BLaER1 (cell line): ENCODE results near the gene AFG1L.

Experiments
- H3K27ac ChIP-seq: shearing (Covaris generic); formaldehyde crosslinking; 2 replicates; pipeline ENCODE4 v1.8.1; 2022
- H3K27me3 ChIP-seq: shearing (Covaris generic); formaldehyde crosslinking; 2 replicates; pipeline ENCODE4 v1.8.1; 2022
- H3K36me3 ChIP-seq: shearing (Covaris generic); formaldehyde crosslinking; 2 replicates; pipeline ENCODE4 v1.8.1; 2022
- H3K4me1 ChIP-seq: shearing (Covaris generic); formaldehyde crosslinking; 2 replicates; pipeline ENCODE4 v1.8.1; 2022
- H3K4me2 ChIP-seq: shearing (Covaris generic); formaldehyde crosslinking; 2 replicates; pipeline ENCODE4 v1.8.1; 2022
- H3K4me3 ChIP-seq: shearing (Covaris generic); formaldehyde crosslinking; 2 replicates; pipeline ENCODE4 v1.8.1; 2022
- H3K9ac ChIP-seq: shearing (Covaris generic); formaldehyde crosslinking; 2 replicates; pipeline ENCODE4 v1.8.1; 2022
- H3K9me3 ChIP-seq: shearing (Covaris generic); formaldehyde crosslinking; 2 replicates; pipeline ENCODE4 v1.8.1; 2022
- H4K20me1 ChIP-seq: shearing (Covaris generic); formaldehyde crosslinking; 2 replicates; pipeline ENCODE4 v1.8.1; 2022
- Cebpa-rat ChIP-seq: shearing (Covaris generic); IDR thresholded peaks from 2 replicates; pipeline ENCODE4 v1.8.1; 2022

AFG1L gene

DNA sequence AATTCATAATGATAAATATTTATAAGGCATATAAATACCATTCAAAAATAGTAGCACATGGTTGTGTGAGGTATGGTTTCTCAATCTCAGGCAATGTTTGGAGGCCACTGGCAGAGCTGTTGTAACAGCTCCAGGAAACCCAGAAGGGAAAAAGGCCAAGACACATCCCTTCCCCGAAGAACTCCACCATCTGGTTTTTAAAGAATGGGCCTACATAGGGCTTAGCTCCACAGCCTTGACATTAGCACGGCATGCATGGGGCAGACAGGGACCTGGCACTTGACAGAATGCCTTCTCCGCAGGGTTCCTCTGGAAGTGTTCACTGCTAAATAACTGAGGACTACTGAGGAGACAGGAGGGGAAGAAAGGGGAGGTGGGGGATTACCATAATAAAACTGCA lies 249.8 kb downstream of the AFG1L start:
- Histone ChIP-seq H3K36me3 (no peaks in the 10 kb centered on the region), H3K9me3 (no peaks in the 10 kb centered on the region), H3K4me1 (peaks cover 17% of the 10 kb centered on the region), H3K4me2 (no peak overlapping the region), H3K4me3 (no peak overlapping the region), H4K20me1 (no peaks in the 10 kb centered on the region), H3K27ac (no peak overlapping the region), H3K9ac (no peak overlapping the region), H3K27me3 (no peaks in the 10 kb centered on the region)
- TF ChIP-seq Cebpa-rat: no peak

DNA sequence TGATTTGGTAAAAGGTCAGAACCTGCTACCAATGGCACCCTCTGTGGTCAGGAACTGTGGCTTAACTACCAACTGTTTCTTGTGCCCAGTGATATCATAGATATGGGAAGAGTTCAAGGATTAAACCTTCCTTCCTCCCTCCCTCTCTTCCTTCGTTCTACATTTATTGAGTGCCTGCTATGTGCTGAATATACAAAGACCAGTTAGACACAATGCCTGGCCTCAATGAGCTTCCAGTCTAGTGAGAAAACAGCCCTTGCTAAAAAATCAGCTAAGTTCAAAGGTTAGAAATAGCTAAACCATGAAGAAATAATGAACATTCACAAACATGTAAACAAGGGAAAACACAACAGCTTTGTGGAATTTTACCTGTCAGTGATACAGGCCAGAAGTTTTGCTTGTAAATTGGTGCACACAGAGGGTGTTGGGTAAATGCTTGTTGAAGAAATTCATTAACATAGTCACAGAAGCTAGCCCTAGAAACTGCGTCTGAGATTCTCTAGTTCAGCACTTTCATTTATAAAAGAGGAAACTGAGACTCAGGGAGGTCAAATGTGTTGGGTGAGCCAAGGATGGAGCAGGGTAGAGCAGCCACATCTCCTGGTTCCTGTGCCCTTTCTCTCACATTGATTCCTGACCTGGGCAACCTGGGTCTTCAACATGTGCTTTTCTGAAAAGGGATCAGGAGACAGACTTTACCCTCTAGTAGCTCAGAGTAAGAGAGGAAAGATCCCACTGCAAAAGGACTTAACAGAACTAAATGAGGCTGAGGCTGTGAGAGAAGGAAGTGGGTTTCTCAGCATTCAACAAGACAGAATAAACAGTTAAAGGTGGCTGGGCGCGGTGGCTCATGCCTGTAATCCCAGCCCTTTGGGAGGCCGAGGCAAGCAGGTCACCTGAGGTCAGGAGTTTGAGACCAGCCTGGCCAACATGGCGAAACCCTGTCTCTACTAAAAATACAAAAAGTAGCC lies 251.5 kb downstream of the AFG1L start:
- Histone ChIP-seq H3K27me3 (no peaks in the 10 kb centered on the region), H3K27ac (no peak overlapping the region), H3K9me3 (no peaks in the 10 kb centered on the region), H3K4me3 (no peak overlapping the region), H3K9ac (no peak overlapping the region), H4K20me1 (no peaks in the 10 kb centered on the region), H3K36me3 (no peaks in the 10 kb centered on the region), H3K4me1 (peaks cover 17% of the 10 kb centered on the region), H3K4me2 (no peak overlapping the region)
- no peak for TF ChIP-seq Cebpa-rat

DNA sequence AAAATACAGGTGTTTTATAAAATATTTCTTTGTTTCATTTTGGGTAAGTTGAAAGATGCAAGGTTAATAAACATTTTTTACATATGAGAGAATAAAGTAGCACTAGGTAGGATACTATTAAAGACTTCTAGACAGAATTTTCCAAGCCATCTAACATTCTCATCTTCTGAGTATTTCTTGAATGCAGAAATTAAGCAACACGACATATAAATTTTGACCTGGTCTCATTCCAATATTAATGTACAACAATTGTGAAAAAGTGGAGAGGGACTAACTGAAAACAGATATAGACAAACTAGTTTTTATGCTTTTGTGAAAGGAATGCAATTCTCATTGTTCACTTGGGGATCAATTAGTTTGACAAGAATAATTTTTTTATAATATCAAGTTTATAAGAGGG lies 254.4 kb downstream of the AFG1L start:
- H3K36me3 ChIP-seq: no peaks in the 10 kb centered on the region
- H3K4me2 ChIP-seq: no peak overlapping the region
- H3K9me3 ChIP-seq: no peaks in the 10 kb centered on the region
- no peaks in the 10 kb centered on the region for H3K4me1 ChIP-seq
- no peak overlapping the region for H3K4me3 ChIP-seq
- TF ChIP-seq Cebpa-rat: no peak
- no peaks in the 10 kb centered on the region for H3K27me3 ChIP-seq
- no peak overlapping the region for H3K9ac ChIP-seq
- no peaks in the 10 kb centered on the region for H4K20me1 ChIP-seq
- H3K27ac ChIP-seq: no peak overlapping the region

DNA sequence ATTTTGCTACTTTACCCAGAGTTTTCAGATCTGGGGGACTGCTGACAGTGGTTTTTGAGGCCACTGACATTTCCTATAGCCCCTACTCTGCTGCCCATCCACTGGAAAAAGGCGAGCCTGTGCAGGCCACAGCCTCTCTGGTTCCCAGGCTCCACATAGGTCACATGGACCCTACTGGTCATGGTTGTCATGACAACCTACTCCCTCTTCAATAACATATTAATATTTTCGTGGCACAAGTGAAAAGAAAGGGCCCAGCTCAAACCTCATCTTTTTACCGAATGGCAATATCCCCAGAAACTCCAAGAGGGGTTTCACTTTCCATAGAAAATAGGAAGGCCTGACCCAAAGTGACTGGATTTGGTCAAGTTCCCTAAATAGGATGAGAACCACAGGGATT lies 254.9 kb downstream of the AFG1L start:
- Histone ChIP-seq H4K20me1 (no peaks in the 10 kb centered on the region), H3K9ac (no peak overlapping the region), H3K4me3 (no peak overlapping the region), H3K4me2 (no peak overlapping the region), H3K4me1 (no peaks in the 10 kb centered on the region), H3K27ac (no peak overlapping the region), H3K27me3 (no peaks in the 10 kb centered on the region), H3K36me3 (no peaks in the 10 kb centered on the region), H3K9me3 (no peaks in the 10 kb centered on the region)
- TF ChIP-seq Cebpa-rat: no peak

DNA sequence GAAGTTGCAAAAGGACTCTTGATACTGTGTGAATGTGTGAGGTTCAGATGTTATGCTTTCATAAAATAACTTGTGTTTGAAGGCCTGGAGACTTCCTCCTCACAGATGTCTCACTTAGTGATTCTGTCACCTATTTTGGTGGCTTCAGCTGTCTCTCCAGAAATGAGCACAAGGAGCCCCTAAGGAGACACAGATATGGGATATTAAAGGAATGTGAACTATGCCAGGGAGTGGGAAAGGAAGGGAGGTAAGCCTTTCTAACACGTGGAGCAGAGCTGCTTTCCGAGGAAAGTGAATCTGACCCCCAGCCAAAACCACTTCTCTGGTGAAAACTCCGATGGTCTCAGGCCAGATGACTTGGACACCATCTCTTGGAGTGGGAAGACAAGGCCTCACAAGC lies 255.4 kb downstream of the AFG1L start:
- Histone ChIP-seq H3K9ac (no peak overlapping the region), H3K27me3 (no peaks in the 10 kb centered on the region), H3K36me3 (no peaks in the 10 kb centered on the region), H4K20me1 (no peaks in the 10 kb centered on the region), H3K27ac (no peak overlapping the region), H3K9me3 (no peaks in the 10 kb centered on the region), H3K4me3 (no peak overlapping the region), H3K4me1 (no peaks in the 10 kb centered on the region), H3K4me2 (no peak overlapping the region)
- no peak for TF ChIP-seq Cebpa-rat

DNA sequence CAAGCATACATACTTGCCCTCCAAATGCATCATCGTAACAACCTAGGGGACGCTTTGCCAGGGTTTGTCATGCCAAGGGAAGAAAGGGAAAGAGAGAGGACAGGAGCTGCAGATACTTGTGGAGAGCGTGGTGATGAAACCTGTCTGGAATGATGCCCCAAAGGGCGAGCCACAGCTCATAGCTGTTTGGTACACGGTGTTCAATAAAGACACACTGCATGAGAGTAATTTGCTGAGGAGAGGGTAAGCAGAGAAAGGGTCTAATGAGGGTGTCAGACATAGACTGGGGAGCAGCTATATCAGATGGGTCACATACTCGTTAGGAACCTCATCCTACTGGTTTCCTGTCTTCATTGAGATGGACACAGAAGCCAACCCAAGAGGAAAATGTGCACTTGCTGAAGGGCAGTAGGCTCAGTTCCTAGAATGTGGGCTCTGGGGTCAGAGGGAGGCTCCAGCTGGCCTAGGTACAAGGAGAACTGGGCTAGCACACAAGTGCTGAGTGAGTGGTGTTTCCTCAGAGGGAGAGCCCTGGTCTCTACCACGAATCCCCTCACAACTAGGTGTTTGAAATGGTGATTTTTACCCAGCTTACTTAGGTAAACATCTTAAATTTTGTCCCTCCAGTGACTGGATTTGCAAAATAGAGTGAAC lies 260.7 kb downstream of the AFG1L start:
- no peak for TF ChIP-seq Cebpa-rat
- Histone ChIP-seq H3K36me3 (no peaks in the 10 kb centered on the region), H3K4me1 (peaks cover 10% of the 10 kb centered on the region), H4K20me1 (no peaks in the 10 kb centered on the region), H3K27ac (no peak overlapping the region), H3K9me3 (no peaks in the 10 kb centered on the region), H3K4me3 (no peak overlapping the region), H3K4me2 (no peak overlapping the region), H3K27me3 (no peaks in the 10 kb centered on the region), H3K9ac (no peak overlapping the region)

DNA sequence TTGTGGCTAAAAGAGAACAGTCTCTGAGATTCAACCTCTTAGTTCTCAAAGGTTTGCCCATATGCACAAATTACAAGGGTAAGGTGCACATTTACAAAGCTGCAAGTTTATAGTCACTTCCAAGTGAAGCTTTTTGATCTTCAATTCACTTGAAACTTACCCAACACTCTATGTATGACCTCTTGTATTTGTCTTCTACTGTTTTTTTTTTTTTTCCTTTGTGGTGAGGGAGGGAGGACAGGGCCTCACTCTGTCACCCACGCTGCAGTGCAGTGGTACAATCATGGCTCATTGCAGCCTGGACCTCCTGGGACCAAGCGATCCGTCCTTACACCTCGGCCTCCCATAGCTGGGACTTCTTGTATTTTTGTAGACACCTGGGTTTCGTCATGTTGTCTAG lies 261.4 kb downstream of the AFG1L start:
- H4K20me1 ChIP-seq: peaks cover 5% of the 10 kb centered on the region
- H3K36me3 ChIP-seq: no peaks in the 10 kb centered on the region
- 0 out of 2 replicates have a peak overlapping the region, but pooled peaks have one; percentile 97 for H3K4me2 ChIP-seq
- H3K9me3 ChIP-seq: no peaks in the 10 kb centered on the region
- no peak overlapping the region for H3K27ac ChIP-seq
- H3K4me3 ChIP-seq: no peak overlapping the region
- peaks cover 10% of the 10 kb centered on the region for H3K4me1 ChIP-seq
- peaks cover 2% of the 10 kb centered on the region; the same call in 1 of the 2 replicates for H3K27me3 ChIP-seq
- no peak overlapping the region for H3K9ac ChIP-seq
- TF ChIP-seq Cebpa-rat: no peak

DNA sequence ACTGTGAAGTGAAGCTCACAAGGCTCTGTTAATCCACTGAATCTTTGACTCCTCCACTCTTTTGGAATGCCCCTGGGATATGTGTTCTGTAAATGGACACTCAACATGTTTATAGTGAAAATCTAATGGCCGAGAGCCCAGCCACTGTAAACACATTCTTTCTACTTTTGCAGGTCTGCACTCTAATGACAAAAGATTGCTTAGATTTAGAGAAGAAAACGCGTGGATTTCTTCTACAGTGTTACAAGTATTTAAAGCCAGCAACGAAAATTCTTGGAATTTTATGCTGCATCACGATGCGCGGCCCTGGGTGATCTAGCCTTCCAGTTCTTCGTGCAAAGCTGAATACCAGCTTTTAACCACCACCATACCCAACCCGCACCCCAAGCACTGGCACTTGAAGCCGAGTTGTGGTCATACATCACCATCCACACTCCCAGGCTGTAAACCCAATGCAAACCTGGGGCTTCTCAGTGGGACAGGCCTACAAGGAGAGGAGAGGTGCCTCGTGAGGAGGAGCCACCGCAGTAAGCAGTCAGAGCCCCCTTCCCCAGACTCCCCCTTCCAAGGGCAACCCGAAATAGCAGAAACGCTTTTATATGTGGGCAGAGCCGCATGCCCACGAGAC lies 262.1 kb downstream of the AFG1L start:
- H3K36me3 ChIP-seq: peaks cover 4% of the 10 kb centered on the region; the same call in 1 of the 2 replicates
- H3K4me1 ChIP-seq: peaks cover 16% of the 10 kb centered on the region
- no peaks in the 10 kb centered on the region for H3K9me3 ChIP-seq
- H3K4me2 ChIP-seq: peak overlapping the region; percentile 97
- no peak for TF ChIP-seq Cebpa-rat
- peak overlapping the region; percentile 91 for H3K27ac ChIP-seq
- H3K27me3 ChIP-seq: peaks cover 10% of the 10 kb centered on the region; the same call in 1 of the 2 replicates
- H3K4me3 ChIP-seq: peak overlapping the region; percentile 93
- peak overlapping the region; percentile 87 for H3K9ac ChIP-seq
- H4K20me1 ChIP-seq: peaks cover 12% of the 10 kb centered on the region

DNA sequence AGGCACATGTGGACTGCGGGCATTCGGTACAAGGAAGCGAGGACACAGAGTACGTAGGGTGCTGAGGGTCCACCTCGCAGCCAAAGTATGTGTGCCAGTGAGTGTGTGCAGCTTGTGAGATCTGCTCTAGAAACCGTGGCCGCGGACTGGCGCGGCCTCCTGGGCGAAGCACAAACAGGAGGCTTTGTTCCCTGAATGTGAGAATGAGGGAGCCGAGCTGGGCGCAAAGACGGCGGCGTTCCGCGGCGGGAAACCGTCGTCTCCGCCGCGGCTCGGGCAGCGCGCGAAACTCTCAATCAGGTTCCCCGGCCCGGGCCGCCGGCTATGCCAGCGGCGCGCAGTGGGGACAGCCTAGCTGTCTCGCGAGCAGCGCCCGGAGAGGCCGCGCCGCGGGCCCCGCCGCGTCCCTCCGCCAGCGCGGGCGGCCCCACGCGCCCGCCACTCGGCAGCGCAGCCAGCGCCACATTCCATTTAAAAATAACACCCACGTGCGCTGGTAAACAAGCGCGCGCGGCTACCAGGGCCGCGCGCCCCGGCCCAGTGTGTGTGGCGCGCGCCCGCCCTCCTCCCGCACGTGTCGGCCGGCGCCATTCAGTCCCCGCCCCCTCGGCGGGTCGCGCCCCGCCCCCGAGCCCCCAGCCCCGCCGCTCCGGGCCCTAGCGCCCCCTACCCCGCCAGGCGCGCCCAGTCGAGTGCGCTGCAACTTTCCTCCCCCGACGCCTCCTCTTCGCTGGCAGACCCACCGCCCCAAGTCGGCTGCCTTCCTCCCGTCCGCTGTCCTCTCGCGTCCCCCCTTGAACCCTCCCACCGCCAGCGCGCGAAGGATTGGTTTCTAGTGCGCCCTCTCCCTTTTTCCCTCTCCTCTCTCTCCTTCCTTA lies 262.9 kb downstream of the AFG1L start:
- Histone ChIP-seq H3K9me3 (no peaks in the 10 kb centered on the region), H3K4me2 (peak overlapping the region; percentile 97), H3K36me3 (peaks cover 11% of the 10 kb centered on the region; the same call in 1 of the 2 replicates), H3K27ac (peak overlapping the region; percentile 91), H3K4me1 (peaks cover 23% of the 10 kb centered on the region), H3K9ac (peak overlapping the region; percentile 87), H3K4me3 (peak overlapping the region; percentile 93), H4K20me1 (peaks cover 20% of the 10 kb centered on the region), H3K27me3 (peaks cover 16% of the 10 kb centered on the region; the same call in 1 of the 2 replicates)
- no peak for TF ChIP-seq Cebpa-rat
